Large intestine (tissue), 3 donors: Measurements from ENCODE around the gene LRCH4. TPM values are rescaled to one million over a fixed set of nuclear protein-coding genes. Genes with fewer than 3 reads are reported as not detected.
"Not testable (repeated sequence)": the region's sequence is repeated elsewhere in the genome, so short reads cannot be mapped to it uniquely, and the experiment has no call there.

Experiments used
- DNase-seq, 2 donors: peaks; one replicate each; pipeline versions ENCODE4 v3.0.0 to v3.0.0-alpha.2; 2013
- H3K27ac ChIP-seq: one replicate; pipeline ENCODE4 v1.5.1; 2013; ENCODE audit warnings: low read length
- H3K27me3 ChIP-seq: 2 replicates; pipeline ENCODE4 v1.6.1; 2013; ENCODE audit warnings: low read length; ENCODE audit not compliant: control insufficient read depth, insufficient read depth
- H3K36me3 ChIP-seq: 2 replicates; pipeline ENCODE4 v1.6.1; 2013; ENCODE audit warnings: low read length; ENCODE audit not compliant: control insufficient read depth, insufficient read depth
- H3K4me1 ChIP-seq: one replicate; pipeline ENCODE4 v1.6.1; 2013; ENCODE audit warnings: low read length; ENCODE audit not compliant: control insufficient read depth, insufficient read depth
- H3K4me3 ChIP-seq: one replicate; pipeline ENCODE4 v1.5.1; 2013; ENCODE audit warnings: low read length
- H3K9me3 ChIP-seq: one replicate; pipeline ENCODE4 v1.6.1; 2013; ENCODE audit warnings: mild to moderate bottlenecking, low read depth, low read length, moderate library complexity; ENCODE audit not compliant: control insufficient read depth
- WGBS: methylation state at CpG from one replicate; pipeline ENCODE4 v1.1.5; 2013; ENCODE audit warnings: low lambda C conversion rate; ENCODE audit not compliant: insufficient coverage; 5-methylcytosine and 5-hydroxymethylcytosine counted together
- polyA plus RNA-seq: library from polyadenylated mRNA; unstranded; fragments of 120-200 nt; gene quantifications from one replicate; pipeline ENCODE4 v1.2.1, GENCODE V29; 2013

LRCH4 gene
- polyA plus RNA-seq, 1 donor, result 40.0 TPM

- H3K4me1 ChIP-seq, result peaks cover 47% of the 10 kb centered on the region
- H3K9me3 ChIP-seq, result no peaks in the 10 kb centered on the region
- no CpG with 5 or more reads among the region's 1 CpG for WGBS
- peak in 1 of 2 donors; percentile 46 for DNase-seq
- peaks cover 9% of the 10 kb centered on the region for H3K36me3 ChIP-seq
- no peaks in the 10 kb centered on the region for H3K27me3 ChIP-seq
- H3K27ac ChIP-seq, result peak overlapping the region; percentile 85
- no peak overlapping the region for H3K4me3 ChIP-seq
Measured at GRCh38 chr7:100544967-100545359, 41.0 kb downstream of the LRCH4 start.

DNA sequence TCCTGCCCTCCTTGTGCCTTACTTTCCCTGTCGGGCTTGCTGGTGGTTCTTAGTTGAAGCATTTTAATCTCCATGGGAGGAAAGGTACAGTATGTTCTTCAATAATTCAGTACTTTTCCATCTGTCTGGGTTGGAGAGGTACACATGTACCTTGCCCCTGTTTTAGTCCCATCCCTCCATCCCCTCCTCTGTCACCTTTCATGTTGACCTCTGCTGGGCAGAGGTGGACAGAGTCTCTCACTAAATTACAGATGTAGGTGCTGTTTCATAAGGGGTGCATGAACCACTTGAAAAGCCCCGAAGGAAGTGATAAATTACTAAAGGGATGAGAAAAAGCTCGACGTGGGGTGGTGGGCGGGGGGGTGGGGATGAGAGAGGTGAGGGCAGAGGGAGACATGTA is 41.5 kb downstream of the LRCH4 start:
- no peaks in the 10 kb centered on the region for H3K9me3 ChIP-seq
- H3K4me1 ChIP-seq, result peaks cover 47% of the 10 kb centered on the region

DNA sequence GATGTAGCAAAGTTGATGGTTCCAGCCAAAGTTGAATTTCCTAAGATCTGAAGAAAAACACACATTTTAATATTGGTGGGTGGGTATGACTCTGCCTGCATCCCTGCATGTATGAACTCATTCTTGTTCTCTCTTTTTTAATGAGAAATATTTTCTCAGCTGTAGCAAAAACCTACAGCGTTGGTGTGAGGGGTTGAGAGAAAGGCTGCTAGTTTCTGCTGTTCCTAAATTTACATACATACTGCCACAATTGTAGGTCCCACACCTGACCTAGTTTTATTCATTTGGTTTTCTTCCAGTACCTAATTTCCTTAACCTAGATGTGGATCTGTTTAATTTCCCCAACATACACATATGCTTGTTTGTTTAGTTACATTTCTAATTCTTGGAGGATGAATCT is 42.3 kb downstream of the LRCH4 start:
- Histone ChIP-seq H3K4me1 (peaks cover 47% of the 10 kb centered on the region), H3K27ac (no peak overlapping the region), H3K36me3 (no peaks in the 10 kb centered on the region), H3K4me3 (no peak overlapping the region), H3K27me3 (no peaks in the 10 kb centered on the region), H3K9me3 (no peaks in the 10 kb centered on the region)
- DNase-seq, result no peak
- WGBS, result 83% methylated on average over 1 of the region's 1 CpG

More for the DNA sequence above, 41.5 kb downstream of the LRCH4 start:
- Histone ChIP-seq H3K27me3 (no peaks in the 10 kb centered on the region), H3K4me3 (no peak overlapping the region), H3K36me3 (peaks cover 6% of the 10 kb centered on the region), H3K27ac (no peak overlapping the region)
- 57% methylated on average over 1 of the region's 5 CpGs for WGBS
- DNase-seq, result no peak

- not testable (repeated sequence) for H3K27ac ChIP-seq, DNase-seq, H3K4me3 ChIP-seq, H3K36me3 ChIP-seq, H3K27me3 ChIP-seq, H3K9me3 ChIP-seq
- no CpG with 5 or more reads among the region's 7 CpGs for WGBS
- H3K4me1 ChIP-seq, result peaks cover 34% of the 10 kb centered on the region
Measured at GRCh38 chr7:100541309-100541708, 44.6 kb downstream of the LRCH4 start.

DNA sequence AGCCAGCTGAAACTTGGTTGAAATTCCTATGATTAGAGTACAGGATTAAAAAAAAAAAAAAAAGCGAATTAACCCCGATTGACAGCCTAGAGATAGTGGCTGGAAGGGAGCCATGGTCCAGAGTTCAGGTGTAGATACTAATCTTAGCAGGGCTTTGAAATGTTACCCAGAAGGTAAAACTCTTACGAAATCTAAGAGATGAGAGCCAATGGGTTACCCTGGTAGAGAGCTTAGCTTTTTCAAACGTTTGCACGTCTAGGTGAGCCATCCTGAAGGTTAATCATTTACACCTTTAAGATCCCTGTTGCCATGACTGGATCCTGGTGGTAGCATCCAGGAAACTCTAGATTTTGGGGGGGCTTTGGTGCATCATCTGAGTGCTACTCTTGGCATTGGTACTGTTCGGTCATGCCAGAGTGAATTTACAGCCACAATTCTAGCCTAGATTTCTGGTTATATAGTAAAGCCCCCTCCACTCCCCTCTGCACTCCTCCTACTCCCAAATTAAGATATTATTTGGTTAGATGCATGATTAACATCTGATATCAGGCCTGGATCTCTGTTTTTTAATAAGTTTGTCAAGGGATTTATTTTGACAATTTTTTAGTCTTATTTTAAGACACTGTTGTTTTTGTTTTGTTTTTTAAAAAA is 45.7 kb downstream of the LRCH4 start:
- Histone ChIP-seq H3K36me3 (no peaks in the 10 kb centered on the region), H3K27me3 (no peaks in the 10 kb centered on the region), H3K27ac (peak overlapping the region; percentile 38), H3K4me3 (peak overlapping the region; percentile 50), H3K4me1 (peaks cover 23% of the 10 kb centered on the region), H3K9me3 (no peaks in the 10 kb centered on the region)
- peak; percentile 87 to 93 for DNase-seq
- no CpG with 5 or more reads among the region's 6 CpGs for WGBS

DNA sequence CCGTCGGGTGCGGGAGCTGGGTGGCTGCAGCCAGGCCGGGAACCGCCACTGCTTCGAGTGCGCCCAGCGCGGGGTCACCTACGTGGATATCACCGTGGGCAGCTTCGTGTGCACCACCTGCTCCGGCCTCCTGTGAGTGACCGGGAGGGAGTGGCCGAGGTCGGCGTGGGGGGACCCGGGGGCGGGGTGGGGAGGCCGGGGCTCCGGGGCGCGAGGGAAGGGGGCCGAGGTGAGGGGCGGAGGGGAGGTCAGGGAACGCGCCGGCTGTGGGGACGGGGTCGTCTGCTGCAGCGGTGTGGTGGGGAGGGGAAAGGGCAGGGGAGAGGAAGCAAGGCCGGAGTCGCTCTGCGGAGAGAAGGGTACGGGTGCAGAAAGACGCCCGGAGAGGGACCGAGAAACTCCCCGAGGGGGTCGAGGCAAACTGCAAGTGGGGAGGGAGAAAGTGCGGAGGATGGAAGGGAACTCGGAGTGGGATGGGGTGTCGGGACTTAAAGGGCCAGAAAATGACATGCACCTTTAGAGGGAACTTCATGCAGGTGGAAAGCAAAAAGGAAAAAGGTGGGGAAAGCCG is 46.4 kb downstream of the LRCH4 start:
- H3K4me3 ChIP-seq, result peak overlapping the region; percentile 50
- WGBS, result 0% methylated on average over 6 of the region's 44 CpGs
- DNase-seq, result no peak

DNA sequence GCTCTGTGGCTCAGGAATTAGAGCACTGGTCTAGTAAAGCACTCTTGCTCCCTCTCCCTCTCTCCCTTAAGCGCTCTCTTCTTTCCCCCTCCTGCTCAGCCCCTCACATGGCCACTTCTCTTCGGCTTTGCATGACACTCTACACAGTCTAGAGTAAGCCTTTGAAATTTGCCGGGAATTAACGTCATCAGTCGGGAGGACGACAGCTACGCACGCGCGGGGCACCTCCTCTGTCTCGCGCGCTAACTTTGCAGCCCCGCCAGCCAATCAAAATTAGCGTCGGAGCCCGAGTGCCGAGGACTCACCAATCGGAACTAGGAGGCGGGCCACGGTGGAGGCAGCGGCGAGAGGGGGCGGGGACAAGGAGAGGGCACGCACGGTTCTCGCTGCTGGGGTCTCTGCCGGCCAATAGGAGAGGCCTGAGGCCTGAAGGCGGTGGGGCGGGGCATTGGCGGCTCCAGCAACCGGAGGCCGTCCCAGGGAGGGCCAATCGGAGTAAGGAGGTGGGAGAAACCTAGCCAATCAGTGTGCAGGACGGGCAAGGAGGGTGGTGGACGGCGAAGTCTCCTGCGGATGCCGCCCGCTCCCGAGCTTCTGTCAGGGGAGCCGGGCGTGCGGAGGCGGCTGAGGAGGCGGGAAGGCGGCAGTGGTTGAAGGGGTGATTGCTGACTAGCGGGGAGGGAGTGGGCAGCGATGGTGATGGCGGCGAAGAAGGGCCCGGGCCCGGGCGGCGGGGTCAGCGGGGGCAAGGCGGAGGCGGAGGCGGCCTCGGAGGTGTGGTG is 47.1 kb downstream of the LRCH4 start, which contains the start of gene AGFG2:
AGFG2 (plus strand) TSS at position 550 of the 782 bp plus-strand sequence; CDS start at position 694, 144 bp downstream.
- peak; percentile 100 for DNase-seq
- Histone ChIP-seq H3K27ac (peak within 1 kb of the TSS; percentile 61), H3K27me3 (no peaks in the 10 kb centered on the region), H3K4me1 (peaks cover 16% of the 10 kb centered on the region), H3K4me3 (peak within 1 kb of the TSS; percentile 50), H3K36me3 (no peaks in the 10 kb centered on the region), H3K9me3 (no peaks in the 10 kb centered on the region)
- WGBS, result no CpG with 5 or more reads among the region's 60 CpGs

More for the DNA sequence above, 46.4 kb downstream of the LRCH4 start:
- no peaks in the 10 kb centered on the region for H3K27me3 ChIP-seq
- H3K9me3 ChIP-seq, result no peaks in the 10 kb centered on the region
- H3K36me3 ChIP-seq, result no peaks in the 10 kb centered on the region
- H3K4me1 ChIP-seq, result peaks cover 22% of the 10 kb centered on the region
- peak overlapping the region; percentile 61 for H3K27ac ChIP-seq

DNA sequence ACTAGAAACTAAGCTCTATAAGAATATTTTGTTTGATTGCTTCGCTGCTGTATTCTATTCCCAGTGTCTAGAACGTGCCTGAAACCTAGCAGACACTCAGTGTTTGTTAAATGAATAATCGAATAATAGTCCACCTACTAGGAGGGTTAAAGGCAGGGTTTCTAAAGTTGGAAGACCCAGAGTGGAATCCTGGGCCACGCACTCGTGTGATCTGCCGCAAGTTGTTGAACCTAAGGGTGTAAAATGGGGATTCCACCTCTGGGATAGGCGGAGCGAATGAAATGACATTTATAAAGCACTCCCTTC is 47.6 kb downstream of the LRCH4 start:
- Histone ChIP-seq H3K9me3 (no peaks in the 10 kb centered on the region), H3K27me3 (no peaks in the 10 kb centered on the region), H3K4me3 (peak overlapping the region; percentile 23), H3K4me1 (peaks cover 18% of the 10 kb centered on the region), H3K36me3 (no peaks in the 10 kb centered on the region), H3K27ac (peak overlapping the region; percentile 41)
- no peak for DNase-seq
- no CpG with 5 or more reads among the region's 8 CpGs for WGBS

GRCh38 chr7:100536695-100537094 is 49.2 kb downstream of the LRCH4 start:
- DNase-seq, H3K27ac ChIP-seq, H3K27me3 ChIP-seq, H3K4me3 ChIP-seq, H3K9me3 ChIP-seq, H3K36me3 ChIP-seq: not testable (repeated sequence)
- no CpG with 5 or more reads among the region's 2 CpGs for WGBS
- H3K4me1 ChIP-seq, result peaks cover 27% of the 10 kb centered on the region

DNA sequence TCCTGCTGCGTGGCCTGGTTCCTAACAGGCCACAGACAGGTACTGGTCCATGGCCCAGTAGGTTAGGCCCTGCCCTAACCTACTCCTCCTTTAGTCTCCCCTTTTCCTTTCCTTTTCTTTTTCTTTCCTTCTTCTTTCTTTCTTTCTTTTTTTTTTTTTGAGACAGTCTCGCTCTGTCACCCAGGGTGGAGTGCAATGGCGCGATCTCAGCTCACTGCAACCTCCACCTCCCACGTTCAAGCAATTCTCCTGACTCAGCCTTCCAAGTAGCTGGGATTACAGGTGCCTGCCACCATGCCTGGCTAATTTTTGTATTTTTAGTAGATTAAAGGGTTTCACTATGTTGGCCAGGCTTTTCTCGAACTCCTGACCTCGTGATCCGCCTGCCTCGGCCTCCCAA is 49.9 kb downstream of the LRCH4 start:
- H3K36me3 ChIP-seq, H3K9me3 ChIP-seq, H3K27ac ChIP-seq, DNase-seq, H3K27me3 ChIP-seq, H3K4me3 ChIP-seq: not testable (repeated sequence)
- peaks cover 27% of the 10 kb centered on the region for H3K4me1 ChIP-seq
- WGBS, result 100% methylated on average over 1 of the region's 9 CpGs
